ENCODE data around the gene RAPGEF4. TPM values are rescaled to one million over a fixed set of nuclear protein-coding genes. Genes with fewer than 3 reads are reported as not detected.

The RAPGEF4 gene
- total and polyA plus RNA-seq, 11 donors: 1.3 to 21.2 (median 10.5) TPM

DNA sequence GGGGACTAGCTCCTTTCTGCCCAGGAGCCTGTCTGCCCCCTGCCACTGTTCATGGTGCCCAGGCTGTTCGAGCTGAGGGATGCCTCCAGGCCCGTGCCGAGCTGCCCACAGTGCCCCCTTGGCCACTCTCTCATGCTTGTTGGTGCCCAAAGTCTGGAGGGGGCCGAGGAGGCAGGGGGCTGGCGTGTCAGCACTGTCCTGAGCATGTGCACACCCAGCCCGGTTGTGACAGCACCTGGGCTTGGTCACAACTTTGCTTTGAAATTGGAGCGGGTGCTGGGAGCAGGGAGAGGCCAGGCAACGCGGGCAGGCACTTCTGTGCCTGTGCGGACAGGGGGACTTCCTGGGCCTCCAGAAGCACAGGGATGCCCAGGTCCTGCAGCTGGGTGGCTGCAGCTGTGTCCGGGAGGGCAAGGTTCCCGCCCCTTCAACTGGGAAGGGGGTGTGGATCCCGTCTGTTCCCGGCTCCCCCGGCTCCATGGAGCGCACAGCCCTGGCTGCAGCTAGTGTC lies 22.2 kb upstream of the RAPGEF4 start:
- ATAC-seq: no peak
- TF ChIP-seq POLR2A (IDR thresholded peaks at IDR 0.05): no peak
- TF ChIP-seq, protein P1, sequence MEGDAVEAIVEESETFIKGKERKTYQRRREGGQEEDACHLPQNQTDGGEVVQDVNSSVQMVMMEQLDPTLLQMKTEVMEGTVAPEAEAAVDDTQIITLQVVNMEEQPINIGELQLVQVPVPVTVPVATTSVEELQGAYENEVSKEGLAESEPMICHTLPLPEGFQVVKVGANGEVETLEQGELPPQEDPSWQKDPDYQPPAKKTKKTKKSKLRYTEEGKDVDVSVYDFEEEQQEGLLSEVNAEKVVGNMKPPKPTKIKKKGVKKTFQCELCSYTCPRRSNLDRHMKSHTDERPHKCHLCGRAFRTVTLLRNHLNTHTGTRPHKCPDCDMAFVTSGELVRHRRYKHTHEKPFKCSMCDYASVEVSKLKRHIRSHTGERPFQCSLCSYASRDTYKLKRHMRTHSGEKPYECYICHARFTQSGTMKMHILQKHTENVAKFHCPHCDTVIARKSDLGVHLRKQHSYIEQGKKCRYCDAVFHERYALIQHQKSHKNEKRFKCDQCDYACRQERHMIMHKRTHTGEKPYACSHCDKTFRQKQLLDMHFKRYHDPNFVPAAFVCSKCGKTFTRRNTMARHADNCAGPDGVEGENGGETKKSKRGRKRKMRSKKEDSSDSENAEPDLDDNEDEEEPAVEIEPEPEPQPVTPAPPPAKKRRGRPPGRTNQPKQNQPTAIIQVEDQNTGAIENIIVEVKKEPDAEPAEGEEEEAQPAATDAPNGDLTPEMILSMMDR (IDR thresholded peaks at IDR 0.05): no peak
- Histone ChIP-seq H3K27me3 (no peaks in the 10 kb centered on the region), H3K4me1 (peaks cover 0 to 18% (median 3%) of the 10 kb centered on the region in 12 donors), H3K4me3 (no peak overlapping the region), H3K36me3 (no peaks in the 10 kb centered on the region), H3K9me3 (no peaks in the 10 kb centered on the region), H3K27ac (no peak overlapping the region)
- DNase-seq: no peak
- WGBS, 4 donors: 74 to 86% (median 82%) methylated on average over 12 to 16 of the region's 16 CpGs
- intact Hi-C loops (cut with DNase I): loop anchor here in 1 of 10 donors (10.0 kb wide), 1 partner anchor 549 kb away; no protein-coding TSS in a partner anchor

DNA sequence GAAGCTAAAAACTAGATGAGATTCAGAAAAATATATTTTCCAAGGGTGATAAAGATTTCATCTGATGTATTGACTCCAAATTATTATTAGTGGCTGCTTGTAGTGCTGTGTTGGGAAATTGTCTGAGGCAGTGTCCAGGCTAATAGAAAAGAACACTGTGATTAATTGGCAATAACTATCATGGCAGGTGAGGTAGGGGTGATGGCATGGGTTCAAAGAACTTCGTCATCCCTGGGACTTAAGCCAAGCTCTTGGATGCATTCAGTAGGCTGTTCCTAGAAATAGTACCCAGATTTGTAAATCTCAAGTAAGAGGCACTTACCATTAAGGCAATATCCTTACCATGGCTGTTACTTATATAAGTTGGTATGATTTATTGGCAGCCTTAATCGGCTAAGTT lies 13.2 kb upstream of the RAPGEF4 start:
- Histone ChIP-seq H3K27me3 (no peaks in the 10 kb centered on the region), H3K4me1 (peaks cover 0 to 4% (median 0%) of the 10 kb centered on the region in 12 donors), H3K27ac (no peak overlapping the region), H3K4me3 (no peak overlapping the region), H3K36me3 (no peaks in the 10 kb centered on the region), H3K9me3 (peaks cover 0 to 12% (median 0%) of the 10 kb centered on the region in 12 donors)
- TF ChIP-seq POLR2A (IDR thresholded peaks at IDR 0.05): no peak
- TF ChIP-seq, protein P1 (IDR thresholded peaks at IDR 0.05): no peak
- intact Hi-C loops (cut with DNase I): no loop called here
- ATAC-seq (no peak), DNase-seq (no peak)
- 47 to 59% (median 53%) methylated on average over 2 of the region's 2 CpGs for WGBS, 4 donors

DNA sequence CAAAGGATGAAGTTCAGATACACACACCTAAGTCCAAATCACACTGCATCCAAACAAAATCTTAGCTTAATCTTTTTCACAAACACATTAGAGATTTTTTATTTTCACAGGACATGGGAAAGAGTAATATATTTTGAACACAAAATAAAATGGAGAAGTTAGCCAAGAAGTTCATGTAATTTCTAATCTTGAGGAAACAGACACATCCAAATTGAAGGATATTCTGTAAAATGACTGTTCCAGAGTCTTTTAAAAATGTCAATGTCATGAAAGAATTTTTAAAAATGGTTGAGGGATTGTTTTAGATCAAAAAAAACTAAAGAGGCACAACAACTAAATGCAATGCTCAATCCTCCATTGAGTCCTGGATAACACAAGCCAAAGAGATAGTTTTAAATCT lies 12.4 kb upstream of the RAPGEF4 start:
- intact Hi-C loops (cut with DNase I): no loop called here
- H3K27ac ChIP-seq: no peak overlapping the region
- H3K9me3 ChIP-seq: peaks cover 0 to 12% (median 0%) of the 10 kb centered on the region in 12 donors
- ATAC-seq: no peak
- peaks cover 0 to 4% (median 0%) of the 10 kb centered on the region in 12 donors for H3K4me1 ChIP-seq
- H3K4me3 ChIP-seq: no peak overlapping the region
- H3K36me3 ChIP-seq: no peaks in the 10 kb centered on the region
- TF ChIP-seq, protein P1 (IDR thresholded peaks at IDR 0.05): no peak
- no peak for TF ChIP-seq POLR2A (IDR thresholded peaks at IDR 0.05)
- no peak for DNase-seq
- no peaks in the 10 kb centered on the region for H3K27me3 ChIP-seq

DNA sequence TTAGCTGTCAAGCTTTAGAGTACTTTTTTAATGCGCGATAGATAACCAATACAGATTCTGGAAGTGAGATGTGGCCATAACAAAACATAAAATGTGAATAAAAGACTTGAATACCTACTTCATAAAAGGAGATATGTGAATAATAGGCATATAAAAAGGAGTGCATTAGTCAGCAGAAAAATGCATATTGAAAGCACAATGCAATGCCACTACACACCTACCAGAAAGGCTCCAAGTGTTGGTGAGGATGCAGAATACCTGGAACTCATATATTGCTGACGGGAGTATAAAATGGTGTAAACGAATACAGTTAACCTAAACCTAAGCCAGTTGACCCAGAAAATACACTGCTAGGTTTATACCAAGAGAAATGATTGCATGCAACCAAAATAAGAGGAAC lies 10.9 kb upstream of the RAPGEF4 start:
- peaks cover 0 to 5% (median 0%) of the 10 kb centered on the region in 12 donors for H3K9me3 ChIP-seq
- H3K4me1 ChIP-seq: peaks cover 0 to 4% (median 0%) of the 10 kb centered on the region in 12 donors
- H3K4me3 ChIP-seq: no peak overlapping the region
- DNase-seq (no peak), ATAC-seq (no peak)
- H3K27me3 ChIP-seq: no peaks in the 10 kb centered on the region
- 94 to 96% (median 95%) methylated on average over 4 of the region's 4 CpGs for WGBS, 4 donors
- TF ChIP-seq, protein P1 (IDR thresholded peaks at IDR 0.05): no peak
- TF ChIP-seq POLR2A (IDR thresholded peaks at IDR 0.05): no peak
- intact Hi-C loops (cut with DNase I): no loop called here
- no peaks in the 10 kb centered on the region for H3K36me3 ChIP-seq
- no peak overlapping the region for H3K27ac ChIP-seq
